Gastroesophageal sphincter (tissue), 4 donors: Measurements from ENCODE around the gene TFAM. TPM values are rescaled to one million over a fixed set of nuclear protein-coding genes. Genes with fewer than 3 reads are reported as not detected.

ENCODE experiments used
- ATAC-seq: fragments of 150-250 bp; one replicate; pipeline ENCODE4 v1.9.1; 2016; ENCODE audit warnings: mild to moderate bottlenecking, moderate library complexity
- H3K27ac ChIP-seq, 4 donors: fragments of 200-600 bp; sonication (generic) in 3 of 4; 1 replicate in 3 of 4; 2 replicates in 1 of 4; pipeline ENCODE4 v1.5.1; 2016 to 2019
- H3K27me3 ChIP-seq: fragments of 200-600 bp; sonication (generic); one replicate; pipeline ENCODE4 v1.5.1; 2019
- H3K36me3 ChIP-seq, 2 donors: fragments of 200-600 bp; sonication (generic); one replicate each; pipeline ENCODE4 v1.5.1; 2019; ENCODE audit warnings: control low read depth in 1 of 2
- H3K4me1 ChIP-seq, 3 donors: fragments of 200-600 bp; sonication (generic); 1 replicate in 2 of 3; 2 replicates in 1 of 3; pipeline ENCODE4 v1.5.1; 2016 to 2019; ENCODE audit warnings: control low read depth in 2 of 3
- H3K4me3 ChIP-seq, 2 donors: fragments of 200-600 bp; sonication (generic); one replicate each; pipeline ENCODE4 v1.5.1; 2019; ENCODE audit warnings: mild to moderate bottlenecking in 1 of 2, moderate library complexity in 1 of 2
- H3K9me3 ChIP-seq, 3 donors: fragments of 200-600 bp; sonication (generic); one replicate each; pipeline ENCODE4 v1.5.1; 2017 to 2019; ENCODE audit warnings: control low read depth in 2 of 3
- CTCF ChIP-seq, 4 experiments: fragments of 200-600 bp in 2 of 4; fragments of 450-650 bp in 2 of 4; sonication (generic) in 1 of 4; IDR thresholded peaks; one replicate each; pipeline ENCODE4 v1.5.1; 2017 to 2019; ENCODE audit warnings: antibody characterized with exemption in 4 of 4, mild to moderate bottlenecking in 2 of 4, moderate library complexity in 2 of 4
- EP300 ChIP-seq: sonication (generic); formaldehyde crosslinking; IDR thresholded peaks from one replicate; pipeline ENCODE4 v1.6.1; 2017; ENCODE audit warnings: antibody characterized with exemption, mild to moderate bottlenecking
- POLR2A ChIP-seq, 2 donors: fragments of 450-650 bp; IDR thresholded peaks; one replicate each; pipeline ENCODE4 v1.6.1; 2017; ENCODE audit warnings: antibody characterized with exemption in 2 of 2, mild to moderate bottlenecking in 2 of 2, moderate library complexity in 1 of 2
- POLR2AphosphoS5 ChIP-seq: sonication (generic); formaldehyde crosslinking; IDR thresholded peaks from one replicate; pipeline ENCODE4 v1.6.1; 2017; ENCODE audit warnings: antibody characterized with exemption
- WGBS, 2 donors: methylation state at CpG; one replicate each; pipeline ENCODE4 v1.1.5; 2018; ENCODE audit warnings: low coverage in 1 of 2; 5-methylcytosine and 5-hydroxymethylcytosine counted together
- total RNA-seq, 4 donors: library from RNA; depleted of rRNA; stranded (reverse); fragments of >200 nt; gene quantifications; one replicate each; pipeline ENCODE4 v1.1.0, GENCODE V29; 2016

Gene TFAM
- total RNA-seq, 4 donors from 2014 or later = 17.5 to 29.1 (median 21.2) TPM

DNA sequence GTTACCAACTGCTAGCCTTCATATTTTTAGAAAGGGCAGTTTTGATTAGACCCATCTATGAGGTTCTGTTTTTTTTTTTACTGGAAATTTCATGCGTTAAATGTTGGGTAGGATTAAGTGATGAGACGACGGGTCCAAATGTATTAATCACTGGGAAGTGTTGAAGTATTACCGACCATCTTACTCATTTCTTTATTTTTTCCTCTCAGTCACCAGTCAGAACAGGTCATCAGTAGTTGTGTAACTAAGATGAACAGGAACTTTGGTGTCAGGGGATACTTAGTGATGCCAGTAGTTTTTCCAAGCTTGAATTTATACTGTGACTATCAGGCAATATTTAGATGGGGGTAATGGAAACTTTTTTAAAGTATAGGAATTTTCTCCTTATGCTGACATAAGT, 14.2 kb downstream of the TFAM start:
- ATAC-seq = no peak
- TF ChIP-seq POLR2A (IDR thresholded peaks at IDR 0.05) (no peak), EP300 (no peak), CTCF (IDR thresholded peaks at IDR 0.05) (no peak), POLR2AphosphoS5 (no peak)
- H3K4me3 ChIP-seq = no peak overlapping the region
- H3K27me3 ChIP-seq = no peaks in the 10 kb centered on the region
- H3K9me3 ChIP-seq = no peaks in the 10 kb centered on the region
- H3K4me1 ChIP-seq = no peaks in the 10 kb centered on the region
- WGBS, 2 donors = 60 to 73% methylated on average over 1 to 4 of the region's 4 CpGs
- no peak overlapping the region for H3K27ac ChIP-seq
- peaks cover 0 to 40% of the 10 kb centered on the region in 2 donors for H3K36me3 ChIP-seq

DNA sequence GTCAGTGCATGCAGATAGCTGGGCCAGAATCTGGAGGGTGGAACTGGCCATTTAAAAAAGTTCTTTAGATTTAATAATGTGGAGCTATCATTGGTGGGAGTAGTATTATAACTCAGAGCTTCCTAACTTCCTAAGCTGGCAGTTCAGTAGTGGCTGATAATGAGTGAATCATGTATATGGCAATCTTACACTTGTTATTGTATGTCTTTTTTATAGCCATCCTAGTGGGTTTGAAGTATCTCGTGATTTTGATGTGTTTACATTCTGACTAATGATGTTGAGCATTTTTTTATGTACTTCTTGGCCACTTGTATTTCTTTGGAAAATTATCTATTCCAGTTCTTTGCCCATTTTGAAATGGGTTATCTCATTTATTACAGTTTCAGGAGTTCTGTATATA, 15.4 kb downstream of the TFAM start:
- H3K4me1 ChIP-seq = no peaks in the 10 kb centered on the region
- 33 to 53% methylated on average over 1 of the region's 1 CpG for WGBS, 2 donors
- peaks cover 0 to 28% of the 10 kb centered on the region in 2 donors for H3K36me3 ChIP-seq
- H3K4me3 ChIP-seq = no peak overlapping the region
- H3K27ac ChIP-seq = no peak overlapping the region
- H3K27me3 ChIP-seq = no peaks in the 10 kb centered on the region
- ATAC-seq = no peak
- no peaks in the 10 kb centered on the region for H3K9me3 ChIP-seq
- TF ChIP-seq EP300 (no peak), CTCF (IDR thresholded peaks at IDR 0.05) (no peak), POLR2A (IDR thresholded peaks at IDR 0.05) (no peak), POLR2AphosphoS5 (no peak)

- H3K27ac ChIP-seq = no peak overlapping the region
- 72 to 86% methylated on average over 2 of the region's 2 CpGs for WGBS, 2 donors
- H3K4me1 ChIP-seq = no peaks in the 10 kb centered on the region
- no peak for ATAC-seq
- no peaks in the 10 kb centered on the region for H3K36me3 ChIP-seq
- no peaks in the 10 kb centered on the region for H3K27me3 ChIP-seq
- no peaks in the 10 kb centered on the region for H3K9me3 ChIP-seq
- TF ChIP-seq POLR2AphosphoS5 = no peak
- TF ChIP-seq CTCF (IDR thresholded peaks at IDR 0.05) = no peak
- no peak for TF ChIP-seq POLR2A (IDR thresholded peaks at IDR 0.05)
- TF ChIP-seq EP300 = no peak
- H3K4me3 ChIP-seq = no peak overlapping the region
Measured at GRCh38 chr10:58404001-58404400, 18.8 kb downstream of the TFAM start.

- no peak for TF ChIP-seq CTCF (IDR thresholded peaks at IDR 0.05)
- no peak for TF ChIP-seq POLR2AphosphoS5
- no peak for TF ChIP-seq EP300
- no peak for TF ChIP-seq POLR2A (IDR thresholded peaks at IDR 0.05)
- 29 to 52% methylated on average over 1 to 4 of the region's 4 CpGs for WGBS, 2 donors
- H3K27ac ChIP-seq = no peak overlapping the region
- no peaks in the 10 kb centered on the region for H3K36me3 ChIP-seq
- ATAC-seq = no peak
- H3K4me3 ChIP-seq = no peak overlapping the region
- no peaks in the 10 kb centered on the region for H3K27me3 ChIP-seq
- no peaks in the 10 kb centered on the region for H3K9me3 ChIP-seq
- H3K4me1 ChIP-seq = no peaks in the 10 kb centered on the region
Measured at GRCh38 chr10:58409956-58410610, 24.9 kb downstream of the TFAM start.

- no peak overlapping the region for H3K4me3 ChIP-seq
- no peaks in the 10 kb centered on the region for H3K27me3 ChIP-seq
- H3K27ac ChIP-seq = no peak overlapping the region
- H3K4me1 ChIP-seq = no peaks in the 10 kb centered on the region
- no peaks in the 10 kb centered on the region for H3K9me3 ChIP-seq
- 45 to 52% methylated on average over 2 of the region's 2 CpGs for WGBS, 2 donors
- H3K36me3 ChIP-seq = no peaks in the 10 kb centered on the region
- no peak for ATAC-seq
- TF ChIP-seq EP300 (no peak), POLR2AphosphoS5 (no peak)
Measured at GRCh38 chr10:58412502-58412961, 27.3 kb downstream of the TFAM start.
